GM23338 (cell line): Measurements from ENCODE around the gene NLK. TPM values are rescaled to one million over a fixed set of nuclear protein-coding genes. Genes with fewer than 3 reads are reported as not detected.

Experiments
- ATAC-seq: fragments of 200-7000 bp; cut with Tn5 transposase; 3 replicates; pipeline ENCODE4 v1.9.1; 2020
- DNase-seq: peaks from one replicate; pipeline ENCODE4 v3.0.0-alpha.2; 2015; ENCODE audit warnings: low spot score
- H2AFZ ChIP-seq: fragments of 200-600 bp; sonication (generic); 2 replicates; pipeline ENCODE4 v1.8.0; 2016; ENCODE audit warnings: antibody characterized with exemption, mild to moderate bottlenecking, moderate library complexity
- H3F3A ChIP-seq: fragments of 200-600 bp; sonication (generic); replicated peaks from 2 replicates; pipeline ENCODE4 v1.8.0; 2017; ENCODE audit warnings: antibody characterized with exemption, mixed run types, low read depth
- H3K27ac ChIP-seq: fragments of 200-600 bp; sonication (generic); 2 replicates; pipeline ENCODE4 v1.6.1; 2016; ENCODE audit warnings: low read depth
- H3K27me3 ChIP-seq: fragments of 200-600 bp; sonication (generic); 2 replicates; pipeline ENCODE4 v1.8.0; 2016; ENCODE audit warnings: mild to moderate bottlenecking, mixed run types, moderate library complexity; ENCODE audit not compliant: insufficient read depth
- H3K36me3 ChIP-seq: fragments of 200-600 bp; sonication (generic); 2 replicates; pipeline ENCODE4 v1.8.0; 2016; ENCODE audit warnings: mild to moderate bottlenecking; ENCODE audit not compliant: insufficient read depth
- H3K4me1 ChIP-seq: fragments of 200-600 bp; sonication (generic); 2 replicates; pipeline ENCODE4 v1.8.0; 2016; ENCODE audit warnings: mild to moderate bottlenecking, moderate library complexity; ENCODE audit not compliant: insufficient read depth
- H3K4me2 ChIP-seq: fragments of 200-600 bp; sonication (generic); 2 replicates; pipeline ENCODE4 v1.7.1; 2017; ENCODE audit warnings: mixed run types
- H3K4me3 ChIP-seq: fragments of 200-600 bp; sonication (generic); 2 replicates; pipeline ENCODE4 v1.6.1; 2016; ENCODE audit warnings: mixed run types
- H3K79me2 ChIP-seq: fragments of 200-600 bp; sonication (generic); replicated peaks from 2 replicates; pipeline ENCODE4 v1.8.0; 2017; ENCODE audit warnings: mild to moderate bottlenecking; ENCODE audit not compliant: insufficient read depth
- H3K9me2 ChIP-seq: fragments of 200-600 bp; sonication (generic); 2 replicates; pipeline ENCODE4 v1.8.0; 2017; ENCODE audit not compliant: insufficient read depth
- H4K20me1 ChIP-seq: fragments of 200-600 bp; sonication (generic); replicated peaks from 2 replicates; pipeline ENCODE4 v1.8.0; 2017; ENCODE audit warnings: mild to moderate bottlenecking; ENCODE audit not compliant: insufficient read depth
- H3K27ac Mint-ChIP-seq: 2 replicates; pipeline ENCODE4 v1.8.0; 2020; ENCODE audit warnings: inconsistent platforms, mild to moderate bottlenecking, moderate library complexity, mixed read lengths
- H3K27me3 Mint-ChIP-seq: 3 replicates; pipeline ENCODE4 v1.8.0; 2022; ENCODE audit warnings: low read depth, mild to moderate bottlenecking, moderate library complexity, mixed read lengths, inconsistent platforms; ENCODE audit not compliant: insufficient read depth, poor library complexity
- H3K36me3 Mint-ChIP-seq: 3 replicates; pipeline ENCODE4 v1.8.0; 2021; ENCODE audit warnings: low read depth, mild to moderate bottlenecking, inconsistent platforms, moderate library complexity, mixed read lengths
- H3K4me1 Mint-ChIP-seq: 3 replicates; pipeline ENCODE4 v1.8.0; 2020; ENCODE audit warnings: mild to moderate bottlenecking, inconsistent platforms, mixed read lengths
- H3K4me3 Mint-ChIP-seq: 3 replicates; pipeline ENCODE4 v1.8.0; 2021; ENCODE audit warnings: moderate library complexity, mild to moderate bottlenecking, inconsistent platforms, mixed read lengths
- H3K9me3 Mint-ChIP-seq: 3 replicates; pipeline ENCODE4 v1.8.0; 2020; ENCODE audit warnings: moderate library complexity, mild to moderate bottlenecking, inconsistent platforms, mixed read lengths
- CTCF ChIP-seq, 2 experiments: fragments of 200-600 bp in 1 of 2; sonication (generic) in 1 of 2; conservative IDR thresholded peaks; 2 replicates each; pipeline versions ENCODE4 v1.5.1 to v1.6.1; 2016 to 2017; ENCODE audit warnings: antibody characterized with exemption in 2 of 2, low read depth in 2 of 2, mild to moderate bottlenecking in 2 of 2, moderate library complexity in 1 of 2
- ETS1 ChIP-seq: IDR thresholded peaks from 2 replicates; pipeline ENCODE4 v1.6.1; 2016; ENCODE audit warnings: antibody characterized with exemption
- EZH2 ChIP-seq: fragments of 200-600 bp; sonication (generic); IDR thresholded peaks from one replicate; pipeline ENCODE4 v1.8.0; 2017; ENCODE audit warnings: antibody characterized with exemption, mild to moderate bottlenecking, low read depth; ENCODE audit not compliant: unreplicated experiment
- EZH2phosphoT487 ChIP-seq: fragments of 200-600 bp; sonication (generic); IDR thresholded peaks from one replicate; pipeline ENCODE4 v1.8.1; 2018; ENCODE audit warnings: antibody characterized with exemption; ENCODE audit not compliant: unreplicated experiment
- JUNB ChIP-seq: IDR thresholded peaks from one replicate; pipeline ENCODE4 v1.6.1; 2016; ENCODE audit warnings: antibody characterized with exemption; ENCODE audit not compliant: unreplicated experiment
- NANOG ChIP-seq: IDR thresholded peaks from 2 replicates; pipeline ENCODE4 v1.6.1; 2016; ENCODE audit warnings: antibody characterized with exemption, borderline replicate concordance
- POLR2AphosphoS5 ChIP-seq: IDR thresholded peaks from 2 replicates; pipeline ENCODE4 v1.6.1; 2016; ENCODE audit warnings: antibody characterized with exemption, low read depth
- STAT1 ChIP-seq: IDR thresholded peaks from one replicate; pipeline ENCODE4 v1.6.1; 2016; ENCODE audit warnings: antibody characterized with exemption; ENCODE audit not compliant: unreplicated experiment
- ZNF114 ChIP-seq: fragments of 250-450 bp; sonication (Bioruptor Pico); IDR thresholded peaks from 2 replicates; pipeline ENCODE4 v1.5.0; 2020; ENCODE audit warnings: mild to moderate bottlenecking, moderate library complexity
- ZNF331 ChIP-seq: fragments of 250-450 bp; sonication (Bioruptor Pico); IDR thresholded peaks from 2 replicates; pipeline ENCODE4 v1.5.0; 2020; ENCODE audit warnings: low read depth, mild to moderate bottlenecking, moderate library complexity
- ZNF462 ChIP-seq: fragments of 250-450 bp; sonication (Bioruptor Pico); IDR thresholded peaks from 2 replicates; pipeline ENCODE4 v1.5.0; 2020; ENCODE audit warnings: mild to moderate bottlenecking, moderate library complexity
- polyA plus RNA-seq: library from polyadenylated mRNA; unstranded; fragments of >200 nt; fragmentation: Nextera tagmentation; extraction: Ambion mirVana; gene quantifications from 2 replicates; pipeline ENCODE4 v1.2.1, GENCODE V29; 2016
- total RNA-seq: library from RNA; depleted of rRNA; stranded (reverse); fragments of >200 nt; shearing (Covaris generic); gene quantifications from 2 replicates; pipeline ENCODE4 v1.2.3, GENCODE V29; 2014

Gene NLK
- total and polyA plus RNA-seq, 2 experiments from 2014 or later: 34.7 to 78.5 TPM

- no peaks in the 10 kb centered on the region for H3K27me3 Mint-ChIP-seq
- TF ChIP-seq NANOG (no peak), EZH2 (no peak), JUNB (no peak), ETS1 (no peak), ZNF331 (no peak), EZH2phosphoT487 (no peak), STAT1 (no peak), CTCF (conservative IDR thresholded peaks at IDR 0.05; ENCODE audit: low read depth in 2 of 2) (no peak), POLR2AphosphoS5 (no peak), ZNF462 (CRISPR knock-in tag) (no peak), ZNF114 (CRISPR knock-in tag) (no peak)
- H3K36me3 Mint-ChIP-seq: no peaks in the 10 kb centered on the region
- H3K9me3 Mint-ChIP-seq: no peaks in the 10 kb centered on the region
- no peaks in the 10 kb centered on the region for H3K36me3 ChIP-seq
- ATAC-seq (no peak), DNase-seq (no peak)
- H2AFZ ChIP-seq: no peak overlapping the region
- H3K79me2 ChIP-seq: no peaks in the 10 kb centered on the region
- no peak overlapping the region for H3K4me3 Mint-ChIP-seq
- H3K4me3 ChIP-seq: no peak overlapping the region
- no peak overlapping the region for H3K27ac ChIP-seq
- no peak overlapping the region for H3K27ac Mint-ChIP-seq
- H3F3A ChIP-seq: no peaks in the 10 kb centered on the region
- peaks cover 15% of the 10 kb centered on the region for H3K4me1 Mint-ChIP-seq
- peaks cover 7% of the 10 kb centered on the region; the same call in 1 of the 2 replicates for H3K4me1 ChIP-seq
- no peak overlapping the region for H3K4me2 ChIP-seq
- no peaks in the 10 kb centered on the region for H4K20me1 ChIP-seq
- H3K9me2 ChIP-seq: no peaks in the 10 kb centered on the region
- no peaks in the 10 kb centered on the region for H3K27me3 ChIP-seq
These were observed 101.5 kb downstream of the NLK start for GRCh38 chr17:28144019-28144418.
